ENCODE results near the gene IP6K2.

Gene IP6K2

GRCh38 chr3:48688737-48689075 is 28.3 kb downstream of the IP6K2 start:
- DNase-seq (ENCODE audit: low read depth): no peak

- DNase-seq (ENCODE audit: low read depth): no peak
Measured at GRCh38 chr3:48688032-48688736, 28.8 kb downstream of the IP6K2 start.

- DNase-seq (ENCODE audit: low read depth): no peak
Measured at GRCh38 chr3:48687220-48687678, 29.8 kb downstream of the IP6K2 start.

- DNase-seq (ENCODE audit: low read depth): no peak
Measured at GRCh38 chr3:48686538-48687219, 30.3 kb downstream of the IP6K2 start.

- peak; percentile 85 for DNase-seq (ENCODE audit: low read depth)
Measured at GRCh38 chr3:48685603-48686511, 31.2 kb downstream of the IP6K2 start, which contains the start of gene NCKIPSD. NCKIPSD (minus strand) TSS chr3:48685915; CDS start chr3:48685807, 108 bp downstream.

GRCh38 chr3:48685293-48685602 is 31.8 kb downstream of the IP6K2 start:
- no peak for DNase-seq (ENCODE audit: low read depth)

- DNase-seq (ENCODE audit: low read depth): no peak
Measured at GRCh38 chr3:48684480-48685143, 32.4 kb downstream of the IP6K2 start.

- DNase-seq (ENCODE audit: low read depth): no peak
Measured at GRCh38 chr3:48684054-48684349, 33.0 kb downstream of the IP6K2 start.

GRCh38 chr3:48682786-48683185 is 34.2 kb downstream of the IP6K2 start:
- DNase-seq (ENCODE audit: low read depth): no peak

- no peak for DNase-seq (ENCODE audit: low read depth)
Measured at GRCh38 chr3:48681974-48682610, 34.9 kb downstream of the IP6K2 start.

GRCh38 chr3:48681541-48681880 is 35.5 kb downstream of the IP6K2 start:
- DNase-seq (ENCODE audit: low read depth): no peak

GRCh38 chr3:48680811-48681540 is 36.0 kb downstream of the IP6K2 start:
- DNase-seq (ENCODE audit: low read depth): no peak

- no peak for DNase-seq (ENCODE audit: low read depth)
Measured at GRCh38 chr3:48679411-48680391, 37.3 kb downstream of the IP6K2 start.

- DNase-seq (ENCODE audit: low read depth): no peak
Measured at GRCh38 chr3:48678566-48679380, 38.2 kb downstream of the IP6K2 start.

- DNase-seq (ENCODE audit: low read depth): no peak
Measured at GRCh38 chr3:48678056-48678455, 39.0 kb downstream of the IP6K2 start.

GRCh38 chr3:48674505-48674904 is 42.5 kb downstream of the IP6K2 start:
- DNase-seq (ENCODE audit: low read depth): no peak

- DNase-seq (ENCODE audit: low read depth): no peak
Measured at GRCh38 chr3:48672522-48672921, 44.5 kb downstream of the IP6K2 start.

GRCh38 chr3:48664929-48665328 is 52.1 kb downstream of the IP6K2 start:
- DNase-seq (ENCODE audit: low read depth): no peak

GRCh38 chr3:48664313-48664644 is 52.7 kb downstream of the IP6K2 start:
- no peak for DNase-seq (ENCODE audit: low read depth)

Data from T follicular helper cell (primary cell).